Activated T-cell treated with anti-CD3 and anti-CD28 coated beads for 4 hours (primary cell): Measurements from ENCODE around the gene ITGB1BP2.
"Not testable (repeated sequence)": the region's sequence is repeated elsewhere in the genome, so short reads cannot be mapped to it uniquely, and the experiment has no call there.

Experiments
- DNase-seq: peaks from one replicate; pipeline ENCODE4 v3.0.0-alpha.2; 2020

Gene ITGB1BP2

DNA sequence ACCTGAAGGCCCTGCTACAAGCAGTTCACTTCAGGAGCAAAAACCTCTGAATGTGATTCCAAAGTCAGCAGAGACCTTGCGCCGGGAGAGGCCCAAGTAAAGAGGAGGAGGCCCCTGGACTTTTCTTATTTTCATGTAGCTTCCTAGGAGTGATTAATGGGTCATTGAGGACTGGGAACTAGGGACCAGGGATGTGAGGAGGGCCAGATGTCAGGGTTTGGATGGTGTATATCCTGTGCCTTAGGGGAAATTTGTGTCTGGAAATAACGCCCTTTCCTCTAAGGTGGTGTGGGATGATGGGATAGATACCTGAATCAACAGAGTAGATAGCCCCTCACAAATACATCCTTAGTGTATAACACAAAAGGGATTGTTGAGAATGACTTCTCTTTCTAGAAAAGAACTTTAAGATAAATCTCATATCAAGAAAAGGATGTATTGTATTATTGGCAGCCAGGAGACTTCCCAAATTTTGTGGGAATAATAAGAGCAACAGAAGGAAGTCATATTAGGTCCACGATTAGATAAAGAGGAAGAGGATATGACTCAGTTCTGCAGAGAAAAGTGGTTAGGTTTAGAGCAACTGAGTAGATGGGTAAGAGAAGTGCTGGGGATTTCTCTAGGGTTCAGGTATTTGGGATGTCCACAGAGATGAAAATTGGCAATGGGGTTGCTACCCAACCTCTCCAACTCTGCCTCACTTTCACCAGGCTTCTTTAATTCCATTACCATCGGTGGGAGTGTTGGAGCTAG, 1.1 kb downstream of the ITGB1BP2 start:
- DNase-seq = no peak

DNA sequence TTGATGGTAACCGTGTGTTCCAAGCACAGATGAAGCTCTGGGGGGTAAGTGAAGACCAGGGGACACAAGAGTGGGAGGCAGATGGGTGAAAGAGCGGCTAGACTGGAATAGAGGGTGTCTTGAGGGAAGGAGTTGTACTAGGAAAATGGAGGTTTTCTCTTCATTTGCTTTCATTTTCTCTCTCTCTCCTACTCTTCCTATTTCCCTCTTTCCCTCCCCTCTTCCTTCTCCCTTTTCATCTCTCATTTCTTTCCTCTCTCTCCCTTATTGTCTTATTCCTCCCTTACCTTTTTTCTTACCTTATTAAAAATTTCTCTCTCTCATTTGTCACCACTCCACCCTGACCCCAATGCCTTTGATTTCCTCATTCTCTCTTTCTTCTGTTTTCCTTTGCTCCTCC, 3.0 kb downstream of the ITGB1BP2 start:
- DNase-seq = no peak

DNA sequence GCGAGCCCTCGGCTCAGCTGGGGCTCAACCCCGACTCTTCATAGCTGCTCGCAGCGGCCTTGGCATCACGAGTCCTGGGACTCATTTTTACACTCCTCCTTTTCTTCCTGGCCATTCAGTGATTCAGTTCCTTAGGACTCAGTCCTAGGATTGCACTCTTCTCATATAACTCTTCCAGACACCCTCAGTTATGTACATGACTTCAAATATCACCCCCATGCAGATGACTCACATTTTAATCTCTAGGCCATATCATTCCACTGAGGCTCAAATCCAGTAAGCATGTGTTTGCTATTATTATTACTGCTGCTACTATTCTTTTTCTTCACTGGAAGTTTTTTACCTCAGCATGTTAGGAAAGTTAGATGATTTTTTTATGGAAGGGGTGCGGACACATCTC, 14.4 kb downstream of the ITGB1BP2 start:
- no peak for DNase-seq

DNA sequence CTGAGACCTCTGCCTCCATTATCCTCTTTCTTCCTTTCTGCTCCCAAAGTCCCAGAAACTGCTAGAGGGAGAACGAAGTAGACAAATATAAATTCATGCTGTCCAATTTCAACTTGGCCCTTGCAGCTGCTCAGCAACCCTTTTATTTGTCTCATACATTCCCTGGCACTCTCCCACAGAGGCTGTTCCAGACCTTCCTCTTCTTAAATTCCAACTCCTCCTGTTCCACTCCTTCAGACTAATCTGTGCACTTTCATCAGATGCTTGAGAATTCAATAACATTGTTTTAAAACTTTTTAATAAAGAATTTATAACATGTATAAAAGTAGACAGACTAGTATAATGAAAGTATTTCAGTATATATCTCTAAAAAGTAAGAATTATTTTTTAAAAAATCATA, 15.4 kb downstream of the ITGB1BP2 start:
- DNase-seq = not testable (repeated sequence)

DNA sequence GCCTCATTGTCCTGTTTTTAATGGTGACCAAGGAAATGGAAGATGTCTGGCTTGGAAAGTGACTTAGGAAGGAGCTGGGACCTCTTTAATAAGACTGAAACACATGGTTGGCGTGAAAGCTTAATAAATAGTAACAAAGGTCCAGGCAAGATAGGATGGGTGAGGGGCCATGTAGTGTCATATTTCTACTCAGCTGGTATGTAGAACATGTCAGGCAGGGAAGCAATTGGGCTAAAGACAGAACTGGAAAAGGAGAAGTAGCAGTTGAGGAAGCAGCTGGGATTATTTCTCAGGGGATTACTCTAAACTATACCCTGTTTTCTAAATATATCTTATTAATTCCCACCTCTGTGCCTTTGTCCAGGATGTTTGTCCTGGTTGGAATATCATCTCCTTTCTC, 18.6 kb downstream of the ITGB1BP2 start:
- no peak for DNase-seq

DNA sequence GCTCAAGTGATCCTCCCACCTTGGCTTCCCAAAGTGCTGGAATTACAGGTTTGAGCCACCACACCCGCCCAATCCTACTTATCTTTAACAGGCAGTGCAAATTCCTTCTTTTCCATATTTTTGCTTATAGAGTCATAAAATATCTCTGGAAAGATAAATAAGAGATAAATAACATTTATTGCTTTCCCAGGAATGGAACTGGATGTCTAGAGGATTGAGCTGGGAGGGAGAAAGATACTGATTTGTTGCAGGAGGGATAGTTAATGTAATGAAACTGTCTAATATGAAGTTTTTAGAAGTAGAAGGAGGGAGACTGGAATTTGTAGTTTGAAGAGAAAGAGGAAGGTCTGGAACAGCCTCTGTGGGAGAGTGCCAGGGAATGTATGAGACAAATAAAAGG, 20.2 kb downstream of the ITGB1BP2 start:
- no peak for DNase-seq

DNA sequence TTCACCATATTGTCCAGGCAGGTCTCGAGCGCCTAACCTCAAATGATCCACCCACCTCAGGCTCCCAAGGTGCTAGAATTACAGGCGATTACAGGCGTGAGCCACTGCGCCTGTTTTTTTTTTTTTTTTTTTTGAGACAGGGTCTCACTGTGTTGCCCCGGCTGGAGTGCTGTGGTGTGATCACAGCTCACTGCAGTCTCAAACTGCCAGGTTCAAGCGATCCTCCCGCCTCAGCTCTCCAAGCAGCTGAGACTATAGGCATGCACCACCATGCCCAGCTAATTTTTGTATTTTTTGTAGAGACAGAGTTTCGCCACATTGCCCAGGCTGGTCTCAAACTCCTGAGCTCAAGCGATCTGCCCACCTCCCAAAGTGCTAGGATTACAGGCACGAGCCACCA, 22.9 kb downstream of the ITGB1BP2 start:
- not testable (repeated sequence) for DNase-seq

DNA sequence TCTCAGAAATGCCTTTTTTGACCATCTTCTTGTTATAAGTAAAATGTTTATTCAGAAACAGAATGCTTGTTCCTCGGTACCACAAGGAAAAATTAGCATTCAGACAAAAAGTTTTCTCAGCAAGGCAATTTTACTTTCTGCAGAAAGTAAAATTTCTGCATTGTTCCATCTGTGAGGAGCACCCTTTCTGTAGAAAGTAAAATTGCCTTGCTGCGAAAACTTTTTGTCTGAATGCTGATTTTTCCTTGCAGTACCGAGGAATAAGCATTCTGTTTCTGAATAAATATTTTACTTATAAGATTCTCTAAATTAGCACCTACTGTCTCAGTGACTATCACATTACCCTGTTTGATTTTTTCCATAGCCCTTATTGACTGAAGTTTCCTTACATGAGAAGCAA, 24.8 kb downstream of the ITGB1BP2 start:
- DNase-seq = no peak

DNA sequence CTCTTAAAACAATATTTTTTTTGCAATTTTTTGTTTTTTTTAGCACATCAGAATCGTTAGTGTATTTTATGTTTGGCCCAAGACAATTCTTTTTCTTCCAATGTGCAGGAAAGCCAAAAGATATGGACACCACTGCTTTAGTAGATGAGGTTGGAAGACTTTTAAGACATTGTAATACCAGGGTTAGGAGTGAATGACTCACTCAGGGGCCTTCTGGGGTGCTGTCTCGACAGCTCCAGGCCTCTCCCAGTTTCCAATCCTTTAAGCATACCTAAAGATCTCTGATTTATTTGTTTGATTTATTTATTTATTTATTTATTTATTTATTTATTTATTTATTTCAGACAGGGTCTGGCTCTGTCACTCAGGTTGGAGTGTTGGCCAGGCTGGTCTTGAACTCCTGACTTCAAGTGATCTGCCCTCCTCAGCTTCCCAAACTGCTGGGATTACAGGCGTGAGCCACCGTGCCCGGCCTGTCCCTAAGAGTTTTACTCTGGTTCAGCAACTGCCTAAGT, 47.7 kb downstream of the ITGB1BP2 start:
- DNase-seq = not testable (repeated sequence)

DNA sequence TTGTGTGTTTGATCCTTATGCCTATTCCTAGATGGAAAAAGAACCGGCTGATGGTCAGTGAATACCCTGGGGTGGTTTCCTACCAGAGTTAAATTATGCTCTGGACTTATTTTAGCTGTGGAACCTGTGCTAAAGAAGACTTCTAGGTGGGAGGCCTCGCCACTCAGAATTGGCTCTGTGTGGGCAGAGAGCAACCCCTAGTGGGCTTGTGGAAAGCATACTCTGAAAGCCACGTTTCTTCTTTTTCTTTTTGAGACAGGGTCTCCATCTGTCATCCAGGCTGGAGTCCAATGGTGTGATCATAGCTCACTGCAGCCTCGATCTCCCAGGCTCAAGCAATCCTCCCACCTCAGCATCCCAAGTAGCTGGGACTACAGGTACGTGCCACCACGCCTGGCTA, 48.3 kb downstream of the ITGB1BP2 start:
- DNase-seq = not testable (repeated sequence)

DNA sequence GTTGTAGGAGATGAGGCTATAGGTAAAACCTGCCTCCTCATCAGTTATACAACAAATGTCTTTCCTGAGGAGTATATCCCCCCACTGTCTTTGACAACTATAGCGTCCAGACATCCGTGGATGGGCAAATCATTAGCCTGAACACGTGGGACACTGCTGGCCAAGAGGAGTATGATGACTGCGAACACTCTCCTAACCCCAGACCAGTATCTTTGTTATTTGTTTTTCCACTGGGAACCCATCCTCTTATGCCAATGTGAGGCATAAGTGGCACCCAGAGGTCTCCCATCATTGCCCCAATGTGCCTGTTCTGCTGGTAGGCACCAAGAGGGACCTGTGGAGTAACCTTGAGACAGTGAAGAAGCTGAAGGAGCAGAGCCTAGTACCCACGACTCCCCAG, 50.9 kb downstream of the ITGB1BP2 start:
- not testable (repeated sequence) for DNase-seq
